ENCODE measurements around the gene MS4A8. TPM values are rescaled to one million over a fixed set of nuclear protein-coding genes. Genes with fewer than 3 reads are reported as not detected.

Gene MS4A8
- total RNA-seq, 6 donors from 2014 or later = 3.7 to 82.9 (median 15.5) TPM; not detected in 1

DNA sequence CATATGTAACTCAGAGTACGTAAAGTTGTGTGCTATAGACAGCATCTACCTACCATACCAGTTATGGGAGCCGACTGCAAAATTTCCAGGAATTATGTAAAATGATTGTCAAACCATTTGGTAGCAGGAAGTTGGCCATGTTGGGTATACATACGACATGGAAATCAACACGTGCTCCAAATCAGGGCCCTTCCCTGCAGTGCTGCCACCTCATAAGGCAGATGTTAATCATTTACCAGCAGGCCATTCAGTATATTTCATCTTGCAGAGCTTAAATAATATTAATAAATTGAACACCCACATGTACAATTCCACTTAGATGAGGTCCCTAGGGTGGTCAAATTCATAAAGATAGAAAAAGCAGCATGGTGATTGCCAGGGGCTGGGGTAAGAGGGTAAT is 34.9 kb downstream of the MS4A8 start:
- H3K9me3 ChIP-seq = no peaks in the 10 kb centered on the region
- H3K4me3 ChIP-seq = no peak overlapping the region
- no peak for ATAC-seq (ENCODE audit: low FRiP score in 2 of 2)
- H3K27me3 ChIP-seq = no peaks in the 10 kb centered on the region
- H3K4me1 ChIP-seq = no peaks in the 10 kb centered on the region
- H3K36me3 ChIP-seq = no peaks in the 10 kb centered on the region
- TF ChIP-seq EP300 (IDR thresholded peaks at IDR 0.05) (no peak), POLR2A (IDR thresholded peaks at IDR 0.05) (no peak)
- TF ChIP-seq, protein P1, sequence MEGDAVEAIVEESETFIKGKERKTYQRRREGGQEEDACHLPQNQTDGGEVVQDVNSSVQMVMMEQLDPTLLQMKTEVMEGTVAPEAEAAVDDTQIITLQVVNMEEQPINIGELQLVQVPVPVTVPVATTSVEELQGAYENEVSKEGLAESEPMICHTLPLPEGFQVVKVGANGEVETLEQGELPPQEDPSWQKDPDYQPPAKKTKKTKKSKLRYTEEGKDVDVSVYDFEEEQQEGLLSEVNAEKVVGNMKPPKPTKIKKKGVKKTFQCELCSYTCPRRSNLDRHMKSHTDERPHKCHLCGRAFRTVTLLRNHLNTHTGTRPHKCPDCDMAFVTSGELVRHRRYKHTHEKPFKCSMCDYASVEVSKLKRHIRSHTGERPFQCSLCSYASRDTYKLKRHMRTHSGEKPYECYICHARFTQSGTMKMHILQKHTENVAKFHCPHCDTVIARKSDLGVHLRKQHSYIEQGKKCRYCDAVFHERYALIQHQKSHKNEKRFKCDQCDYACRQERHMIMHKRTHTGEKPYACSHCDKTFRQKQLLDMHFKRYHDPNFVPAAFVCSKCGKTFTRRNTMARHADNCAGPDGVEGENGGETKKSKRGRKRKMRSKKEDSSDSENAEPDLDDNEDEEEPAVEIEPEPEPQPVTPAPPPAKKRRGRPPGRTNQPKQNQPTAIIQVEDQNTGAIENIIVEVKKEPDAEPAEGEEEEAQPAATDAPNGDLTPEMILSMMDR (IDR thresholded peaks at IDR 0.05) = no peak
- DNase-seq = no peak
- WGBS, 2 donors = 80 to 82% methylated on average over 4 of the region's 4 CpGs
- H3K27ac ChIP-seq = no peak overlapping the region

DNA sequence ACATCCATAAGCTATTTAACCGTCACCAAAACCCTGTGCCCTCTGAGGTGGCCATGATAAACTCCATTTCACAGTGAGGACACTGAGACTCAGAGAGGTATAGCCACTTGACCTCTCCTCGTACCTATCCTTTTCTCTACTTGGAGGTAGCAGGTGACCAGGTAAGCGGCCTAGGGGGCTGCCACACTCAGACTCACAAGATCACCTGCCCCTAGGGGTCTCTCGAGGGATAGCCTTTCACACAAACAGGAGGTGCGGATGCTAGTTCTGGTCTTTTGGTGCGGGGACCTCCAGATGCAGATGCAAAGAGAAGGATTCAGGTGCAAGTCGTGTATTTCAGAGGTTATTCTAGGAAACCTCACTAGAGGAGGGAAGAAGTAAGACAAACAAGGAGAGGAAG is 39.7 kb downstream of the MS4A8 start:
- Histone ChIP-seq H3K9me3 (peaks cover 0 to 4% (median 0%) of the 10 kb centered on the region in 4 donors), H3K4me1 (no peaks in the 10 kb centered on the region), H3K27me3 (no peaks in the 10 kb centered on the region), H3K27ac (no peak overlapping the region), H3K4me3 (no peak overlapping the region), H3K36me3 (no peaks in the 10 kb centered on the region)
- ATAC-seq (ENCODE audit: low FRiP score in 2 of 2) (no peak), DNase-seq (no peak)
- TF ChIP-seq POLR2A (IDR thresholded peaks at IDR 0.05) (no peak), POLR2AphosphoS5 (IDR thresholded peaks at IDR 0.05) (no peak), EP300 (IDR thresholded peaks at IDR 0.05) (no peak)
- TF ChIP-seq, protein P1 (IDR thresholded peaks at IDR 0.05) = no peak
- WGBS, 2 donors = 80 to 86% methylated on average over 6 to 7 of the region's 7 CpGs

DNA sequence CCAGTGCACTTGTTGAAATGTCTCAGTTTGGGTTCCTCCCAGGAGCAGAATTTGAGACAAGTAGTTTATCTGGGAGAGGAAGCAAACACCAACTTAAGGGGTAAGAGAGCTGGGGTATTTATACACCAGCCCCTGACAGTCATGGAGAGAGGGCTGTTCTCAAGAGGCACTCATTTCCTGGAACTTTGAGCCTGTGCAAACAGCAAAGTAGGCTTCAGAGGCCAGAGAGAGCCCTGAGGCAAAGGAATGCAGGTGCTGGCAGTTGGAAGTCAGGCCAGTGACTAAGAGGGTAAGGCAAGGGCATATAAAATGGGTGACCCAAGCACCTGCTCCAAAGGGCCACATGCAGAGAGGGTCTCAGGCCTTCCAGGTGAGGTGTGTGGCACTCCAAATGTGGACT is 41.2 kb downstream of the MS4A8 start:
- TF ChIP-seq, protein P1 (IDR thresholded peaks at IDR 0.05) = no peak
- TF ChIP-seq POLR2AphosphoS5 (IDR thresholded peaks at IDR 0.05) (no peak), EP300 (IDR thresholded peaks at IDR 0.05) (peak in 1 of 4 donors; percentile 52)
- no peaks in the 10 kb centered on the region for H3K27me3 ChIP-seq
- peaks cover 0 to 4% (median 0%) of the 10 kb centered on the region in 4 donors for H3K9me3 ChIP-seq
- peak in 1 of 2 donors; percentile 38 for DNase-seq
- no peaks in the 10 kb centered on the region for H3K4me1 ChIP-seq
- H3K27ac ChIP-seq = no peak overlapping the region
- no peak for ATAC-seq (ENCODE audit: low FRiP score in 2 of 2)
- no peaks in the 10 kb centered on the region for H3K36me3 ChIP-seq
- H3K4me3 ChIP-seq = no peak overlapping the region

DNA sequence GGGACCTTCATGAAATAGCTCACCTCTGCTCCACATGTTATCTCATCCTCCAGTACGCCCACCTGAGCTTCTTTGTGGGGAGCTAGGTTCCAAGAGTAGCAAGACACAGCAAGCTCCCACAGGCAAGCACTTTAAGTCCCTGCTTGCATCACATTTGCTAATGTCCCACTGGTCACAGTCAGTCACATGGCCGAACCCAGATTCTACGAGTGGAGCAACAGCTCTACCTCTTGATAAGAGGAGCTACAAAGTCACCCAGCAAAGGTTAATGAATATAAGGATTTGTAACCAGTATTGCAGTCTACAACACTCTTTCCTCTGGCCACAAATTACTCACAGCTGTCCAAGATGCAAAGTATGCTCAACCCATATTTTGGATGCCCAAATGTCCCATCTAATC is 42.0 kb downstream of the MS4A8 start:
- 84 to 88% methylated on average over 3 of the region's 3 CpGs for WGBS, 2 donors
- TF ChIP-seq POLR2A (IDR thresholded peaks at IDR 0.05) (no peak), POLR2AphosphoS5 (IDR thresholded peaks at IDR 0.05) (no peak), EP300 (IDR thresholded peaks at IDR 0.05) (no peak)
- TF ChIP-seq, protein P1 (IDR thresholded peaks at IDR 0.05) = no peak

DNA sequence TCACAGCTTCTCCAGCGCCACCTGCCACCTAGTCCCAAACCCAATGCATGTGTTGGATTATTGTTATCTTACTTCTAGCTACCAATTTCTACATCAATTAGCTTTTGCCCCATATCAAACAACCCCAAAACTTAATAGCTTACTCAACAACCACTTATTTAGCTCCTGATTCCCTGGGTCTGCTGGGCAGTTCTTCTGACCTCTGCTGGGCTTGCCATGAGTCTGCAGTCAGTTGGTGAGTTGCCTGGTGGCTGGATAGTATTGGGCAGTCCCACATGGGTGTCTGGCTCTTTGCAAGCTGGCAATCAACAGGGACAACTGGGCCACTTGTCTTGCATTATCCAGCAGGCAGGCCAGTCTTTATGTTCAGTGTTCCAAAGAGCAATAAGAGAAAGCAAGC is 43.6 kb downstream of the MS4A8 start:
- no peak for DNase-seq
- no peak for ATAC-seq (ENCODE audit: low FRiP score in 2 of 2)
- TF ChIP-seq EP300 (IDR thresholded peaks at IDR 0.05) (no peak), POLR2A (IDR thresholded peaks at IDR 0.05) (no peak), POLR2AphosphoS5 (IDR thresholded peaks at IDR 0.05) (no peak)
- TF ChIP-seq, protein P1 (IDR thresholded peaks at IDR 0.05) = no peak
- Histone ChIP-seq H3K4me3 (no peak overlapping the region), H3K9me3 (peaks cover 0 to 4% (median 0%) of the 10 kb centered on the region in 4 donors), H3K4me1 (no peaks in the 10 kb centered on the region), H3K27me3 (no peaks in the 10 kb centered on the region), H3K27ac (no peak overlapping the region), H3K36me3 (no peaks in the 10 kb centered on the region)
- 90 to 93% methylated on average over 1 of the region's 1 CpG for WGBS, 2 donors

More for the DNA sequence above, 42.0 kb downstream of the MS4A8 start:
- Histone ChIP-seq H3K9me3 (peaks cover 0 to 4% (median 0%) of the 10 kb centered on the region in 4 donors), H3K4me3 (no peak overlapping the region), H3K27me3 (no peaks in the 10 kb centered on the region), H3K36me3 (no peaks in the 10 kb centered on the region), H3K27ac (no peak overlapping the region), H3K4me1 (no peaks in the 10 kb centered on the region)
- DNase-seq (no peak), ATAC-seq (ENCODE audit: low FRiP score in 2 of 2) (no peak)
